K562 (cell line): ENCODE results near the gene SH3PXD2B. TPM values are rescaled to one million over a fixed set of nuclear protein-coding genes. Genes with fewer than 3 reads are reported as not detected.
A peak's percentile ranks its signal among the peaks of the same experiment; 100 is the strongest.

Source experiments
- C11orf30 ChIP-seq: fragments of 450-650 bp; IDR thresholded peaks from 2 replicates; pipeline ENCODE4 v1.6.1; 2016; ENCODE audit warnings: low read depth, mild to moderate bottlenecking
- CTBP1 ChIP-seq: fragments of 450-650 bp; IDR thresholded peaks from 2 replicates; pipeline ENCODE4 v1.6.1; 2016; ENCODE audit warnings: borderline replicate concordance
- ESRRA ChIP-seq: fragments of 450-650 bp; IDR thresholded peaks from 2 replicates; pipeline ENCODE4 v1.6.1; 2014; ENCODE audit warnings: low read depth, mild to moderate bottlenecking, moderate library complexity, borderline replicate concordance
- FIP1L1 ChIP-seq: fragments of 200-400 bp; formaldehyde crosslinking; IDR thresholded peaks from 2 replicates; pipeline ENCODE4 v1.6.1; 2018; ENCODE audit warnings: mild to moderate bottlenecking, low read depth, low read length; ENCODE audit not compliant: poor library complexity, severe bottlenecking
- FOXA3 ChIP-seq, 2 experiments: fragments of 450-650 bp in 1 of 2; sonication (generic) in 1 of 2; formaldehyde crosslinking; IDR thresholded peaks in 1 of 2; conservative IDR thresholded peaks in 1 of 2; 2 replicates each; pipeline versions ENCODE4 v1.4.0 to v1.8.0; 2020 to 2022; ENCODE audit warnings: mild to moderate bottlenecking in 2 of 2, missing genetic modification reagents in 1 of 2
- GABPA ChIP-seq: fragments of 200-800 bp; sonication (Bioruptor generic); conservative IDR thresholded peaks from 2 replicates; pipeline ENCODE4 v1.6.1; 2016; ENCODE audit warnings: low read depth, missing genetic modification characterization, missing compliant biosample characterization
- GATAD2B ChIP-seq: fragments of 450-650 bp; IDR thresholded peaks from 2 replicates; pipeline ENCODE4 v1.6.1; 2017; ENCODE audit warnings: mild to moderate bottlenecking, borderline replicate concordance
- HDAC2 ChIP-seq: fragments of 450-650 bp; IDR thresholded peaks from 2 replicates; pipeline ENCODE4 v1.6.1; 2016; ENCODE audit warnings: mild to moderate bottlenecking
- KDM1A ChIP-seq, 2 experiments: fragments of 450-650 bp; IDR thresholded peaks; 2 replicates each; pipeline ENCODE4 v1.6.1; 2016; ENCODE audit warnings: mild to moderate bottlenecking in 2 of 2
- KLF13 ChIP-seq: fragments of 450-650 bp; IDR thresholded peaks from 2 replicates; pipeline ENCODE4 v1.6.1; 2016; ENCODE audit warnings: missing genetic modification characterization, low read depth, mild to moderate bottlenecking, missing compliant biosample characterization, moderate library complexity, borderline replicate concordance
- NFRKB ChIP-seq: fragments of 450-650 bp; IDR thresholded peaks from 2 replicates; pipeline ENCODE4 v1.6.1; 2016; ENCODE audit warnings: low read depth
- NFYB ChIP-seq: IDR thresholded peaks from 2 replicates; pipeline ENCODE4 v1.6.1; 2011; ENCODE audit warnings: mild to moderate bottlenecking, moderate library complexity; ENCODE audit not compliant: insufficient read length; ENCODE audit errors: extremely low read depth
- NR1H2 ChIP-seq: sonication (generic); formaldehyde crosslinking; IDR thresholded peaks from 2 replicates; pipeline ENCODE4 v1.4.0; 2020; ENCODE audit warnings: mild to moderate bottlenecking, missing genetic modification reagents
- PCBP1 ChIP-seq: fragments of 200-400 bp; formaldehyde crosslinking; IDR thresholded peaks from 2 replicates; pipeline ENCODE4 v1.6.1; 2018; ENCODE audit warnings: mild to moderate bottlenecking, low read depth, low read length; ENCODE audit not compliant: poor library complexity, severe bottlenecking
- RAD21 ChIP-seq, 2 experiments: fragments of 250-450 bp in 1 of 2; fragments of 450-650 bp in 1 of 2; sonication (Bioruptor Pico) in 1 of 2; formaldehyde crosslinking in 1 of 2; IDR thresholded peaks in 1 of 2; conservative IDR thresholded peaks in 1 of 2; 2 replicates each; pipeline versions ENCODE4 v1.4.0 to v1.8.0; 2020 to 2022; ENCODE audit warnings: mild to moderate bottlenecking in 2 of 2, moderate library complexity in 1 of 2
- SMARCE1 ChIP-seq: fragments of 450-650 bp; IDR thresholded peaks from 2 replicates; pipeline ENCODE4 v1.7.1; 2016; ENCODE audit warnings: mild to moderate bottlenecking
- SOX6 ChIP-seq: fragments of 450-650 bp; IDR thresholded peaks from 2 replicates; pipeline ENCODE4 v1.6.1; 2014; ENCODE audit warnings: mild to moderate bottlenecking
- SRSF7 ChIP-seq: fragments of 200-400 bp; formaldehyde crosslinking; optimal IDR thresholded peaks from 2 replicates; pipeline ENCODE3; 2017; ENCODE audit warnings: mild to moderate bottlenecking, low read depth, low read length
- XRCC4 ChIP-seq: IDR thresholded peaks from one replicate; pipeline ENCODE4 v1.6.1; 2011; ENCODE audit not compliant: insufficient read depth, insufficient read length; ENCODE audit errors: extremely low read depth
- polyA plus RNA-seq, 8 experiments: library from polyadenylated mRNA; depleted of rRNA in 4 of 8; stranded (reverse) in 5 of 8; unstranded in 3 of 8; fragments of >200 nt; fragmentation: Nextera tagmentation in 2 of 8; fragmentation: Illumina TruSeq in 1 of 8; extraction: Ambion mirVana in 2 of 8; extraction: Trizol in 1 of 8; gene quantifications; 2 replicates each; pipeline versions ENCODE4 v1.2.1 to v1.2.3, GENCODE V29; 2011 to 2014; ENCODE audit warnings: inconsistent platforms in 1 of 8, missing spikeins in 1 of 8
- total RNA-seq, 7 experiments: library from RNA; depleted of rRNA in 6 of 7; stranded (reverse); fragments of >200 nt in 6 of 7; fragmentation: Illumina TruSeq in 2 of 7; extraction: Trizol in 2 of 7; gene quantifications; 2 replicates each; pipeline versions ENCODE4 v1.2.1 to v1.2.3, GENCODE V29; 2011 to 2021; ENCODE audit warnings: low replicate concordance in 1 of 7
- TF ChIP-seq, protein P1 (sequence below): fragments of 200-400 bp; formaldehyde crosslinking; IDR thresholded peaks from 2 replicates; pipeline ENCODE4 v1.6.1; 2017; ENCODE audit warnings: mild to moderate bottlenecking, low read depth, low read length, moderate library complexity
- TF ChIP-seq, protein P2 (sequence below): sonication (generic); formaldehyde crosslinking; IDR thresholded peaks from 2 replicates; pipeline ENCODE4 v1.8.0; 2022; ENCODE audit warnings: missing genetic modification reagents, mild to moderate bottlenecking, moderate library complexity, borderline replicate concordance
- TF ChIP-seq, protein P3 (sequence below): fragments of 250-450 bp; sonication (Bioruptor Pico); IDR thresholded peaks from 2 replicates; pipeline ENCODE4 v1.8.0; 2022; ENCODE audit warnings: moderate library complexity, mild to moderate bottlenecking, inconsistent platforms
- TF ChIP-seq, protein P4 (sequence below), 2 experiments: fragments of 450-650 bp; conservative IDR thresholded peaks; 2 replicates each; pipeline ENCODE4 v1.6.1; 2017; ENCODE audit warnings: mild to moderate bottlenecking in 2 of 2, moderate library complexity in 2 of 2

The SH3PXD2B gene
- total and polyA plus RNA-seq, 9 of the 15 experiments (the other 6 are each of a cell fraction or from before 2014, with no cell fraction given): 0.04 to 0.66 (median 0.19) TPM

DNA sequence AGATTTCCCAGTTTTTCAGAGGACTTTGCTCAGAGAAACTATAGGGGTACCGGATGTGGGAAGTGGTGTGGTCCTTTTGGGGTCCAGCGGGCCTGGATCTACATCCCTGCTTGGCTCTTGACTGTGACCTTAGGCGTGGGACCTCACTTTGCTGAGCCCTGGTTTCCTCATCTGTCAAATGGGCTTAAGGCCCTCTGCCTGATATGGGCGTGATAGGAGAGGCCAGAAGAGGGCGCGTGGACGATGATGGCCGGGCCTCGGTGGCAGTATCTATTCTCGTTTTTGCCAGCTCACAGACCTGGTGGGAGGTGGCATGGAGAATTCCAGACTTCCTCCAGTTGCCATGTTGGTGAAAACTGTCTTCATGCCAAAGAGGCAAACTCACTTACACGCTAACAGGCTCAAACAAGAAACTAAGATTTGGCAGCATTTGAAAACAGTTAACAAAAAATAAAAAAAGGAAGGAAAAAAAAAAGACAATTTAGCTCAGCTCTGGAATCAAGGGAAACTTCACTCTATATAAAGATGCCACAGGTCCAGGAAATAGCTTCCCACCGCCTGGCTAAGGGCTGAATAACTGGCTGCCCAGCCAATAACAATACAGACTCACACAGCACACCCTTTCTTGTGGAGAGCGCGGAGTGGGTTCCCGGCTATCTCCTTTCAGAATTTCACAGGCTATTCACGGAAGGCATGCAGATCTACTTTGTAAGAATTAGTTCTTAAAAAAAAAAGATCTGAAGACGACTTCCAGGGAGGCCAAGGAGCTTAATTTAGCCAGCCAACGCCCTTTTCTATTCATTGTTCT, 1.7 kb downstream of the SH3PXD2B start (continued):
- no peak for TF ChIP-seq C11orf30
- TF ChIP-seq GABPA (tag): no peak
- TF ChIP-seq NFRKB: no peak
- no peak for TF ChIP-seq SOX6
- no peak for TF ChIP-seq SMARCE1
- TF ChIP-seq, protein P1, sequence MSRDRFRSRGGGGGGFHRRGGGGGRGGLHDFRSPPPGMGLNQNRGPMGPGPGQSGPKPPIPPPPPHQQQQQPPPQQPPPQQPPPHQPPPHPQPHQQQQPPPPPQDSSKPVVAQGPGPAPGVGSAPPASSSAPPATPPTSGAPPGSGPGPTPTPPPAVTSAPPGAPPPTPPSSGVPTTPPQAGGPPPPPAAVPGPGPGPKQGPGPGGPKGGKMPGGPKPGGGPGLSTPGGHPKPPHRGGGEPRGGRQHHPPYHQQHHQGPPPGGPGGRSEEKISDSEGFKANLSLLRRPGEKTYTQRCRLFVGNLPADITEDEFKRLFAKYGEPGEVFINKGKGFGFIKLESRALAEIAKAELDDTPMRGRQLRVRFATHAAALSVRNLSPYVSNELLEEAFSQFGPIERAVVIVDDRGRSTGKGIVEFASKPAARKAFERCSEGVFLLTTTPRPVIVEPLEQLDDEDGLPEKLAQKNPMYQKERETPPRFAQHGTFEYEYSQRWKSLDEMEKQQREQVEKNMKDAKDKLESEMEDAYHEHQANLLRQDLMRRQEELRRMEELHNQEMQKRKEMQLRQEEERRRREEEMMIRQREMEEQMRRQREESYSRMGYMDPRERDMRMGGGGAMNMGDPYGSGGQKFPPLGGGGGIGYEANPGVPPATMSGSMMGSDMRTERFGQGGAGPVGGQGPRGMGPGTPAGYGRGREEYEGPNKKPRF: no peak
- no peak for TF ChIP-seq SRSF7
- no peak for TF ChIP-seq NR1H2 (CRISPR knock-in tag)
- TF ChIP-seq KDM1A (IDR thresholded peaks at IDR 0.05): 0 out of 4 replicates have a peak, but pooled peaks of 1 of the 2 experiments have one; percentile 29
- TF ChIP-seq, protein P2, sequence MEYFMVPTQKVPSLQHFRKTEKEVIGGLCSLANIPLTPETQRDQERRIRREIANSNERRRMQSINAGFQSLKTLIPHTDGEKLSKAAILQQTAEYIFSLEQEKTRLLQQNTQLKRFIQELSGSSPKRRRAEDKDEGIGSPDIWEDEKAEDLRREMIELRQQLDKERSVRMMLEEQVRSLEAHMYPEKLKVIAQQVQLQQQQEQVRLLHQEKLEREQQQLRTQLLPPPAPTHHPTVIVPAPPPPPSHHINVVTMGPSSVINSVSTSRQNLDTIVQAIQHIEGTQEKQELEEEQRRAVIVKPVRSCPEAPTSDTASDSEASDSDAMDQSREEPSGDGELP (CRISPR knock-in tag): no peak
- no peak for TF ChIP-seq KLF13
- TF ChIP-seq GATAD2B: no peak
- 0 out of 4 replicates have a peak, but pooled peaks of 1 of the 2 experiments have one; percentile 12 for TF ChIP-seq RAD21 (CRISPR knock-in tag; conservative IDR thresholded peaks at IDR 0.05 in 1 of 2, IDR thresholded peaks at IDR 0.05 in 1 of 2)
- no peak for TF ChIP-seq XRCC4
- TF ChIP-seq ESRRA: peak; percentile 69
- no peak for TF ChIP-seq FOXA3 (CRISPR knock-in tag; conservative IDR thresholded peaks at IDR 0.05 in 1 of 2, IDR thresholded peaks at IDR 0.05 in 1 of 2)
- TF ChIP-seq HDAC2: 0 out of 2 replicates have a peak, but pooled peaks have one; percentile 9
- TF ChIP-seq, protein P3, sequence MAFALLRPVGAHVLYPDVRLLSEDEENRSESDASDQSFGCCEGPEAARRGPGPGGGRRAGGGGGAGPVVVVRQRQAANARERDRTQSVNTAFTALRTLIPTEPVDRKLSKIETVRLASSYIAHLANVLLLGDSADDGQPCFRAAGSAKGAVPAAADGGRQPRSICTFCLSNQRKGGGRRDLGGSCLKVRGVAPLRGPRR: no peak
- TF ChIP-seq PCBP1: no peak
- TF ChIP-seq CTBP1: no peak
- TF ChIP-seq NFYB: no peak
- TF ChIP-seq, protein P4, sequence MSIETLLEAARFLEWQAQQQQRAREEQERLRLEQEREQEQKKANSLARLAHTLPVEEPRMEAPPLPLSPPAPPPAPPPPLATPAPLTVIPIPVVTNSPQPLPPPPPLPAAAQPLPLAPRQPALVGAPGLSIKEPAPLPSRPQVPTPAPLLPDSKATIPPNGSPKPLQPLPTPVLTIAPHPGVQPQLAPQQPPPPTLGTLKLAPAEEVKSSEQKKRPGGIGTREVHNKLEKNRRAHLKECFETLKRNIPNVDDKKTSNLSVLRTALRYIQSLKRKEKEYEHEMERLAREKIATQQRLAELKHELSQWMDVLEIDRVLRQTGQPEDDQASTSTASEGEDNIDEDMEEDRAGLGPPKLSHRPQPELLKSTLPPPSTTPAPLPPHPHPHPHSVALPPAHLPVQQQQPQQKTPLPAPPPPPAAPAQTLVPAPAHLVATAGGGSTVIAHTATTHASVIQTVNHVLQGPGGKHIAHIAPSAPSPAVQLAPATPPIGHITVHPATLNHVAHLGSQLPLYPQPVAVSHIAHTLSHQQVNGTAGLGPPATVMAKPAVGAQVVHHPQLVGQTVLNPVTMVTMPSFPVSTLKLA (conservative IDR thresholded peaks at IDR 0.05): no peak
- no peak for TF ChIP-seq FIP1L1
